RWPE1 (cell line): Measurements from ENCODE around the gene THY1.
"Not testable (repeated sequence)": the region's sequence is repeated elsewhere in the genome, so short reads cannot be mapped to it uniquely, and the experiment has no call there.

Experiments used
- CTCF ChIA-PET: fragments of 350-600 bp; sonication (Branson Sonifier 250); formaldehyde crosslinking; extraction: SDS; loops from one replicate; lab custom pipeline; 2021; lab: Yijun Ruan, JAX
- POLR2A ChIA-PET: fragments of 400-600 bp; formaldehyde crosslinking; extraction: SDS; loops from one replicate; lab custom pipeline; 2020; ENCODE audit warnings: antibody characterized with exemption; ENCODE audit not compliant: low non-redundant PET; lab: Yijun Ruan, JAX
- DNase-seq: peaks from one replicate; pipeline ENCODE4 v3.0.0; 2012; ENCODE audit warnings: low spot score
- H3K27ac ChIP-seq: fragments of 450-650 bp; 2 replicates; pipeline ENCODE4 v1.5.1; 2017
- CTCF ChIP-seq: fragments of 450-650 bp; conservative IDR thresholded peaks from 2 replicates; pipeline ENCODE4 v1.5.1; 2017; ENCODE audit warnings: low read depth, mild to moderate bottlenecking

The THY1 gene

GRCh38 chr11:119468511-119468910, 45.5 kb upstream of the THY1 start:
- CTCF ChIA-PET: interaction anchor here (0.6 kb wide), 1 partner anchor 506 kb away, joined by 3 read pairs; no protein-coding TSS in a partner anchor
- no peak for TF ChIP-seq CTCF

DNA sequence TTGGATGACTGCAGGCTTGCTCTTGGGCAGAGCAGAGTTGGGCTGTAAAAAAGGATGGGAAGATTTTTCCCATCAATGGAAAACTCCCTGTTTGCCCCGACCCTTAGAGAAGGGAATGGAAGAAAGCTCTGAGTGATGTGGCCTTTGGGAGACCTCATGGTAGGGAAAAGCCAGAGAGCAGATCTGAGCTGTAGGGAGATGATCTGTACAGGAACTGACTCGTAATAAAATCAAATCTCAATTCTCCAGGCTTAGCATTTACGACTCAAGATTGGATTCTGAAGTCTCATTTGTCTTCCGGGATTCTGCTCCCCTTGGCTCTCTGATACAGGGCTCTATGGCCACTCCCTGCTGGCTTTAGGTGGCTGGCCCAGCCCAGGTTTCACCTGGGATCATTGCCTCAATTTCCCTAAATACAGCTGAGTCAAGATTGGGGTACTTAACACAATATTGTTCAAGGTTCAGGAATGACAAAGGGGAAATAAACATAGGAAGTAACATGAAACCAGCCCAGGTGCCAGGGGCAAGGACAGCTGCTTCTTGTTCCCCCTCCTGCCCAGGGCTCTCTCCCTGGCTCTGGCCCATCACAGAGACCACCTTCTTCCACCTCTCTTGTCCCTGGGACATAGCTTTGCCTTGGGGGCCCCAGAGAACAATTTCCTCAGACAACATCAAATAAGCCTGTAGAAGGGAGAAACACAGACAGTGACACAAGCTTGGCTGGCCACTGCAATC, 38.4 kb upstream of the THY1 start:
- POLR2A ChIA-PET: no interaction called here
- H3K27ac ChIP-seq: no peak overlapping the region
- DNase-seq: no peak
- CTCF ChIA-PET: interaction anchor here (0.6 to 1.1 kb wide), 2 partner anchors 13 to 104 kb away, joined by 4 read pairs; no protein-coding TSS in a partner anchor
- TF ChIP-seq CTCF: no peak

More at GRCh38 chr11:119468511-119468910, 45.5 kb upstream of the THY1 start:
- H3K27ac ChIP-seq: no peak overlapping the region
- POLR2A ChIA-PET: no interaction called here
- no peak for DNase-seq

GRCh38 chr11:119460582-119460981, 37.6 kb upstream of the THY1 start:
- ChIA-PET CTCF (interaction anchor here (0.6 to 1.1 kb wide), 2 partner anchors 14 to 161 kb away, joined by 3 to 4 read pairs; no protein-coding TSS in a partner anchor), POLR2A (no interaction called here)
- H3K27ac ChIP-seq: no peak overlapping the region; the same call in 1 of the 2 replicates
- DNase-seq: no peak
- TF ChIP-seq CTCF: no peak

DNA sequence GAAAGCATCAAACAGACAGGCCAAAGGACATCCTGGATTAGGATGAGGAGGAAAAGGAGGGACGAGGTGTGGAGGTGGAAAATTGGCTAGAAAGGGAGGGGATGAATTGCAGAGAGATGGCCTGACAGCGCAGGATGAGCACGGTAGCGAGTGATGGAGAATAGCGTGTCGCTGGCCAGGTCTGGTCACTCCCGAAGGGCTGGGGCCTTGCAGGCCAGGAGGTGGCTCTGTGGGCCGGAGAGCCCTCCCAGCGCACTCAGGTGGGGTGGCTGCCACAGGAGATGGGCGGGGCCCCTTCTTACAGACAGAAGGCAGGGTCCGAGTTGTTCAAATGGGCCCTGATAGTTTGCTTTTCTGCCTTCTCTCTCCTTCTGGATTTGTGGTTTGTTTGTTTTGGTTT, 37.1 kb upstream of the THY1 start:
- peak overlapping the region; percentile 19; the same call in 1 of the 2 replicates for H3K27ac ChIP-seq
- CTCF ChIA-PET: interaction anchor here (0.6 to 1.5 kb wide), 3 partner anchors 15 to 162 kb away, joined by 3 to 4 read pairs (median 3); no protein-coding TSS in a partner anchor
- TF ChIP-seq CTCF: no peak
- POLR2A ChIA-PET: no interaction called here
- no peak for DNase-seq

- no peak for TF ChIP-seq CTCF
- ChIA-PET CTCF (interaction anchor here (0.6 to 1.5 kb wide), 2 partner anchors 15 to 106 kb away, joined by 3 to 4 read pairs; no protein-coding TSS in a partner anchor), POLR2A (interaction anchor here (0.7 kb wide), 1 partner anchor 37 kb away, joined by 3 read pairs; no protein-coding TSS in a partner anchor)
- no peak for DNase-seq
- H3K27ac ChIP-seq: no peak overlapping the region; the same call in 1 of the 2 replicates
Observed at GRCh38 chr11:119459293-119459976, 36.5 kb upstream of the THY1 start.

DNA sequence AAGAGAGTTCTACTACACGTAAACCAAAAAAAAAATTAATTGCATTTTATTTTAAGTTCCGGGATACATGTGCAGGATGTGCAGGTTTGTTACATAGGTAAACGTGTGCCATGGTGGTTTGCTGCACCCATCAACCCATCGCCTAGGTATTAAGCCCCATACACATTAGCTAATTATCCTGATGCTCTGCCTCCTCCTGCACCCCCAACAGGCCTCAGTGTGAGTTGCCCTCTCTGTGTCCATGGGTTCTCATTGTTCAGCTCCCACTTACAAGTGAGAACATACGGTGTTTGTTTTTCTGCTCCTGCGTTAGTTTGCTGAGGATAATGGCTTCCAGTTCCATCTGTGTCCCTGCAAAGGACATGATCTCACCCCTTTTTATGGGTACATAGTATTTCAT, 32.7 kb upstream of the THY1 start:
- CTCF ChIA-PET, H3K27ac ChIP-seq, DNase-seq, POLR2A ChIA-PET: not testable (repeated sequence)

- CTCF ChIA-PET: interaction anchor here (0.7 kb wide), 1 partner anchor 186 kb away, joined by 5 read pairs; no protein-coding TSS in a partner anchor
- H3K27ac ChIP-seq, DNase-seq, POLR2A ChIA-PET: not testable (repeated sequence)
Observed at GRCh38 chr11:119455241-119455640, 32.3 kb upstream of the THY1 start.
